Cardiac fibroblast (primary cell): Measurements from ENCODE around the gene TSPAN15.
A peak's percentile ranks its signal among the peaks of the same experiment; 100 is the strongest.

ENCODE experiments used
- DNase-seq, 2 donors: peaks; one replicate each; pipeline versions ENCODE4 v3.0.0 to v3.0.0-alpha.2; 2010; ENCODE audit warnings: low read depth in 2 of 2
- H3K4me3 ChIP-seq, 2 donors: replicated peaks in 1 of 2; 1 replicate in 1 of 2; 2 replicates in 1 of 2; pipeline ENCODE4 v1.5.1; 2011; ENCODE audit warnings: low read depth in 2 of 2, low read length in 2 of 2, mild to moderate bottlenecking in 2 of 2, moderate library complexity in 1 of 2
- CTCF ChIP-seq: IDR thresholded peaks from one replicate; pipeline ENCODE4 v1.5.1; 2011; ENCODE audit warnings: low read depth, mild to moderate bottlenecking, low read length, inconsistent platforms

Gene TSPAN15

GRCh38 chr10:69451209-69451783 is at the start of gene TSPAN15:
TSS of gene TSPAN15 (plus strand) at chr10:69451465. CDS start at chr10:69451595, 130 bp downstream.
- no peak for TF ChIP-seq CTCF
- DNase-seq: peak; percentile 68 to 78
- peak within 1 kb of the TSS; percentile 47 to 57 for H3K4me3 ChIP-seq

DNA sequence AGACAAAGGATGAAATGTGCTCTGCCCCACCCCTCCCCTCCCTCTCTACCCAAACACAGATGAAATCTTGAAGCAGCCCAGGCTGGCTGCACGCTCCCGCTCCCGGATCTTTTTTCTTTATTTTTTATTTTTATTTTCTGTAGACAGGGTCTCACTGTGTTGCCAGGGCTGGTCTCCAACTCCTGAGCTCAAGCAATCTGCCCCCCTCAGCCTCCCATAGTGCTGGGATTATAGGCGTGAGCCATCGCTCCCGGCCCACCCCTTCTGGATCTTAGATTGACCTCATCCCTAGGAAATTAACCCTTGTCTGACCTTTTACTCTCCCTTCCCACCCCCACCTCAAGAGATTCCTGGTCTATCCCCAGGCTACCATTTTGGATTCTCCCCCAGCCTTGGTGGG is 48.9 kb upstream of the TSPAN15 start:
- no peak for DNase-seq
- H3K4me3 ChIP-seq: no peak overlapping the region
- no peak for TF ChIP-seq CTCF

DNA sequence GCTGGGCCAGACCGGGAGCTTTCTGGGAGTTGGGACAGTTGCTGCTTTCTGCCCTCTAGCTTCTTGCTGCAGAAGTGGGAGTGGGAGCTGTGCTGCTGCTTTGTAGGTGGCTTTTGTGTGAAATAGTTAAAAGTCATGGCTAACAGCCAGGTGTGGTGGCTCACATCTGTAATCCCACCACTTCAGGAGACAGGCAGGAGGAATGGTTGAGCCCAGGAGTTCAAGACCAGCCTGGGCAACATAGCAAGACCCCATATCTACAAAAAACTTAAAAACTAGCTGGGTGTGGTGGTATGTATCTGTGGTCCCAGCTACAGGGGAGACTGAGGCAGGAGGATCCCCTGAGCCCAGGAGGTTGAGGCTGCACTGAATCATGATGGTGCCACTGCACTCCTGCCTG is 48.2 kb upstream of the TSPAN15 start:
- TF ChIP-seq CTCF: no peak
- no peak for DNase-seq
- H3K4me3 ChIP-seq: no peak overlapping the region

- no peak overlapping the region for H3K4me3 ChIP-seq
- no peak for TF ChIP-seq CTCF
- DNase-seq: peak; percentile 93
Measured at GRCh38 chr10:69403519-69403918, 47.7 kb upstream of the TSPAN15 start.

DNA sequence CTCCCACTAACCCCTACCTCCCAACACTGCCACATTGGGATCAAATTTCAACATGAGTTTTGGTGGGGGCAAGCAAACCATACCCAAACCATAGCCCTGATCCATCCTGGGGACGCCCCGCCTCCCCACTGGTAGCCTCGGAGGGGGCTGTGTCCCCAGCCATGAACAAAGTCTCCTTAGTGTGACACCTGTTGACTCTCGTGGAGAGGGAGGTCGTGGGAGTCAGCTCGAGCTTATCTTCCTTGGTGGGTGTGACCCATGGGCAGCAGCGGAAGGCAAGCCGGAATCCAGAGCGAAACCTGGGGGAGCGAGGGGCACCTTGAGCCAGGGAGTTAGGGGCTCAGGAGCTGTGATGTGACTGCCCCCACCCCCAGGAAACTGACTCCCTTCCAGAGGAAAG is 46.5 kb upstream of the TSPAN15 start:
- DNase-seq: no peak
- no peak for TF ChIP-seq CTCF
- no peak overlapping the region for H3K4me3 ChIP-seq

DNA sequence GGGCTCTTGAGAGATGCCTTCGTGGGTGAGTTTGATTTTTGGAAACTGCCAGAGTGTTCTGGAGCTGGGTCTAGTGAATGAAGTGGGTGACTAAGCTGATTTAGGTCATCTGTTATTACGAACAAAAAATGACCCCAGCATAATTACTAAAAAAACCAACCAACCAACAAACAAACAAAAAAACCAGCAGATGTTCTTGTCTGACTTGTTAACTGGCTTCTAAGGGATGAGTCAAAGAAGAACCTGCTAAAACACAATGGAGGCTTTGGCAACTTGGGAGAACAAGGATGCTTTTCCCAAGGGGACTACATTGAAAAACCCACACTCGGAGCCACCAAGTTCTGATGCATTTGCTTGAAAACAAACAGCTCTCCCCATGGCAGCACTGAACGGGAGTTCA is 46.0 kb upstream of the TSPAN15 start:
- no peak for TF ChIP-seq CTCF
- peak; percentile 42 to 85 for DNase-seq
- no peak overlapping the region for H3K4me3 ChIP-seq

GRCh38 chr10:69406302-69406811 is 44.9 kb upstream of the TSPAN15 start:
- peak in 1 of 2 donors; percentile 88 for DNase-seq
- H3K4me3 ChIP-seq: no peak overlapping the region
- no peak for TF ChIP-seq CTCF
